NCI-H2029 treated with DMSO at 0.1 percent for 48 hours (cell line): ENCODE data around the gene DLGAP3.

Experiments
- DNase-seq: peaks from one replicate; lab custom pipeline; 2025; lab: John Stamatoyannopoulos, UW

Gene DLGAP3

DNA sequence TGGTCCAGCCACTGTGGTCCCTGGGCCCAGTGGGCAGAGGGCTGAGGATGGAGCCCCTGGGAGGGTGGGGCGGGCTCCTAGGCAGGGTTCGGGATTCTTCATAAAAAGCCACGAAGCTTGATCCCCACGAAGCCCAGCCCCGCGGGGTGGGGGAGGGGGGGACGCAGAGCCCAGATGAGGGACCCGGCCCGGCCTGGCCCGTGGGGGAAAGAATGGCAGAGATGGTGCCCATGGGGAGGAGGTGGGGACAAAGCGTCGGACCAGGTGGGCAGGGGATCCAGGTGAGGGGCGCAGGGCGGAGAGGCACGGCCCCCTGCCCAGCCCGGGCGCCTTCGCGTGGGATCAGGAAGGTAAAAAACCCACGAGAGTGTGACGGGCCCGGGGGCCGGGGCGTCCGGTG, 63.9 kb downstream of the DLGAP3 start:
- no peak for DNase-seq

DNA sequence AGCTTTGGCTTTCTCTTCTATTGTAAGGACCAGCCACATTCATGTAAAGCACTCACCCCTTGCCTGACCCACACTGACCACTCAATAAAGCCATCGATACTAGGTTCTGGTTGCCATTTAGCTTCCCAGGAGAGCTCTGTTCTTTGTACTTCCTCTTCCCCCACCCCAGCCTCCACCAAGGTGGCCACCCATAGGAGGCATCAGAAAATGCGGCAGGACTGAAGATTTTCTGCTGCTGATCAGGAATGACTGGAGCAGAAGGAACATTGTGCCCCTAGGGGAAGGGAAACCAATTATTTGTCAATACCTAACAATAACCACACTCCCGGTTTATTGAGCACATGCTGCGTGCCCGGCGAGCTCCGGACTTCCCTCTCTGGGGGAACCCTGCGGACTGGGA, 64.7 kb downstream of the DLGAP3 start:
- DNase-seq = no peak

DNA sequence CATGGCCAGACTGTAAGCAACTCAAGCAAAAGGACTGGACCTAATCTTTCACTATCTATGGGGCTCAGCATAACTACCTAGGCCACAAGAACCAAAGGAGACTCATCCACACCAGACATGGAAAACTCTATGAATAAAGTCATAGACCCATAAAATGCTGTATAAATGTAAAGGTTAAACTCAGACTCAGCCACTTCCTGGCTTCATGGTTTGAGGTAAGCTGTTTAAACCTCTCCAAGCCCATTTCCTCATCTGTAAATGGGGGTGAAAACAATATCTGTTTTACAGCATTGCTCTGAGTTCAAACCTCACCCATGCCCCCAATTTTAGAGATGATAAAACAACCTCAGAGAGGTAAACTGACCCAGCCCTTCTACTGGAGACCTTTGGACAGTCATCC, 65.9 kb downstream of the DLGAP3 start:
- DNase-seq = no peak

DNA sequence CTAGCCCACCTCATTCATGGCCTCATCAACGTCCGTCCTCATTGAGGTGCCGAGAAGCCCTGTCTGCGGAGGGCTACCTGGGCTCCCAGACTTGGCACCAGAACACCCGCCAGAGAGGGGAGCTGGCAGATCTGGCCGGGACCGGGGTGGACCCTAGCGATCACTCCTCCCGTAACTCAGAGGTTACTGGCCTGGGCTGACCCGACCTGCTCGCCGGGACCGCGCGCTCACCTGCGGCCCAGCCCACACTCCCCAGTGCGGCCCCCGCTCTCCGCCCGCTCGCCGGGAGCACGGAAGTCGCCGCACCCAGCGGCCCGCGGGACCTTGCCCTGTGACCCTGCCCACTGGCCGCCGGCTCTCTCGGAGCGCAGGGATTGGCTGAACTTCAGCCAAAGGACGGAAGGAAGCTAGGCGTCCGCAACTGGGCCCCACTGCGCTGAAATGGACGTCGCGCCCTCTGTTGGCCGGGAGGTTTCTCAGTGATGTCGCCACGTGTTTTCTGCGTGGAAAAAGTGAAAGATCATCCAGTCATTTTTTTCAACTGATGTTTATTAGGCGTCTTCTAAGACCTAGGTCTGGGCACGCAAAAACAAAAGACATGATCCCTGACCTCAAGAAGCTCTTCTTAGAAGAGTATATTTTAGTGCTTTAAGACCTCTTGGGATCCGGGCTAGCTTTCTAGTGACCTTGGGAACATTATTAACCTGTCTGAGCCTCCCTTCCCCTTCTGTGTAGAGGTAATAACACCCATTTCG, 69.8 kb downstream of the DLGAP3 start, which contains the start of gene SMIM12:
Gene SMIM12, minus strand, starts transcription at position 304 of the 755 bp plus-strand sequence. CDS start 3,772 bp downstream, outside the sequence.
- DNase-seq = peak; percentile 61

DNA sequence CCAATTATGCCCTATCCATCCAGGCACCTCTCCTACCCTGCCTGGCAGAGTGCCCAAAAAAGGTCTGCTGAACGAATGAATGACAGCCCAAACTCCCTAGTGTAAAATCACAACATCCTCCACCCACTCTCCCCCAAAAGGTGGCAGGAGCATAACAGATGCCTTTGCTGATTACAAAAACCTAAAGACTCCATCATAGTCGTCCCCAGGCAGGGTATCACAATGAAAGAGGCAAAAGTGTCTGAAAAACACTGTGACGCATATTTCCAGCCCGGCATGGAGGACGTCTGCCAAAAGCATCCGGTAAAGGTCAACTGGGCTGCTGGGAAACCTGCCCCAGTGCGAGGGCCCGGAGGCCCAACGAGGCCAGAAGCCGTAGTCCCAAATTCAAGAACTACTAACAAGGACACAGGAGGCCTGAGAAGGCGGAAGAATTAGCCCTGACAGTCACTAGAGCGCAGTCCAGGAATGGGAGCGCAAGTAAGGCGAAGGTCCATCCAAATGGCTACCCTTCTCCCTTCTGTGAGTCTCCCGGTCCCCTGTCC, 70.5 kb downstream of the DLGAP3 start:
- no peak for DNase-seq

DNA sequence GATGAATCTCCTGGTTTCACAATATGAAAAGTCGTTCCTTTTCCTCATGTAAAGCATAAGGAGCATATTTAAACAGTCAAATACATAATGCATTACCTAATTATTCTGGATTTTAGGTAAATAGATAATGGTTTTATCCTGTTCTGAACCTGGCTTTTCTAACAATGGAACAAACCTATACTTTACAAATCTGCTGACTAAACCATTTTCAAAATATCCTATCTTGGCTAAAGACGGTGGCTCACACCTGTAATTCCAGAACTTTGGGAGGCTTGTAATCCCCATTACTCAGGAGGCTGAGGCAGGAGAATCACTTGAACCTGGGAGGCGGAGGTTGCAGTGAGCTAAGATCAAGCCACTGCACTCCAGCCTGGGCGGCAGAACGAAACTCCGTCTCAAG, 72.8 kb downstream of the DLGAP3 start:
- DNase-seq = no peak

DNA sequence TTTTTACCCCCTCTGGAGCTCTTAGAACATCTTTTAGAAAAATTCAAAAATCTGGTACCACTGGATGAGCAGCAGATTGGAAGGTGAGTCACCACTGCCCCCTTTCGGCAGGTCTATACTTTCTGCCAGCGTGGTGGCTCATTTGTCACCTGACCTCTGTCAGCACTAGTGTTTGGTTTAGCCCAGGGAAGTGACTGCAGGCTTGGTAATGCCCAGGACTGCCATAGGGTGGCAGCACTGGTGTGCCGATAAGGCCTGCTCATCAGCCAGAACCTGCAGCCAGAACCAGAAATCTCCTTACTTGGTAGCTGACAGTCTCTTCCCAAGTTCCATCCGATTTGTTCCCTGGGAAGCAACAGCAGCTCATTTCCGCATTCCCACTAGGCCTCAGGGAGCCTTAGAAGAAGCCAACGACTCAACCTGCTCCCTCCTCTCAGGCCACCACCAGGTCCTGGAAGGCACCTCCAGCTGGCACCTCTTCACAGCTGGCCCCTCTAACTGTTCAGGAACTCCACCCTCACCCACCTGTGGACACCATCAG, 76.7 kb downstream of the DLGAP3 start:
- peak; percentile 82 for DNase-seq

DNA sequence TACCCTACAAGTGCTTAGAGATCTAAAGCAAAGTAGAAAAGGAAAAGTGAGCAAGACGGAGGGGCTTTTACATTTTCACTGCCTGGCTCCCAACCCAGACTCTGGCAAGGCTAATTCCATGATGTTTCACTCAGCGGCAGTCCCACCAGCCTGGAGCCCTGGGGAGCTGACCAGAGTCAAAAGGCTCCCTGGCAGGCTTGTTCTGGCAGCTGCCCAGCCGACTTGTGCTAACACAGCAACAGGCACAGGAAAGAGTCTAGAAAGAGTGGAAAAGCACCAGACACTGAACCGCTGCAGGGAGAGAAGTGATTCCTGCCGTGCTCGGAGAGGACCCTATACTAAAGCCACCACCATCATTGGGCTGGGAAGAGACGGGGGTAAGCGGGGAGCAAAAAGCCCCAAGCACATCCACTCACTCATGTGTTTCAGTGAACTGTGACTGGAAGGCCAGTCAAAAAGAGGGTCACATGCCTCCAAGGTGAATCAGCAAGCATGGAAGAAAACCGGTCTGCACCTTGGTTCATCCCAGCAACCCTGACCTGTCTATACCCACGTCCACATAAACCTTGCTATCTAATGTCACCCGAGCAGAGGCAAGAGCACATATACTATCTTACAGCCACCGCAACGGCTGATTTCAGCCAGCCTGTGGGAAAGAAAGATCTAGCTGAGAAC, 77.9 kb downstream of the DLGAP3 start:
- no peak for DNase-seq

DNA sequence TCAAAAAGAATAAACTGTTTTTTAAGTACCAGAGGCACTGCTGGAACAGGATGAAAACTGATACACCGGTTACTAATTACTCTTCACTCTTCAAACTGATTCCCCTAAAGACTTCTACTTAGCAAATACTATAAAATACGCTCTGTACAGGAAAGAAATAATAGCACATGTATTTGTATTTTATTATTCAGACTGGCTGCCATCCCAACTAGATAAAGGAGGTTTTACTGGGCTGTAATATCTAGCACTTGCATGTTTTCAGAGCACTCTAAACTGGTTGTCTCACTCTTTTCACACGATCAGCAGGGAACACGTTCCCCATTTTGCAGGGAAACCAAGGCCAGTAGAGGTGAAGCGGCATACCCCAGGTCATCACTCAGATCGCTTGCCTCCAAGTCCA, 79.1 kb downstream of the DLGAP3 start:
- DNase-seq = no peak

DNA sequence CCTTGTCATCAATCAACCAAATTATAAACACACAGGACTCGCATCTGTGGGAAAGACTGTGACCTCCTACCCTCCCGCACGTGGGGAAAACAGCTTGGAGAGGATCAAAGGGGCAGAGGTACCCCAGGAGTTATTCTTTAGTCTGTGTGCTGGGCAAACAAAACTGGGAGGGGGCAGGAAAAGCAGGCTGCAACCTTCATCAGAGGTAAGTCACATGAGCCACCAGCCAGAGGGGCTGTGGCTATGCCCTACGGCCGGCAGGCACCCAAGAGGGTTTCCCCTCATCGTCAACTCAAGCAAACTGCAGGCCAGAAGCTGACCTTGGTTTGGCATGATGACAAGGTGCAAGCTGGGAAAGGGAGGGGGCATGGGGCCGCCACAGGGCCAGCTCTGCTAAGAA, 82.4 kb downstream of the DLGAP3 start:
- DNase-seq = no peak

DNA sequence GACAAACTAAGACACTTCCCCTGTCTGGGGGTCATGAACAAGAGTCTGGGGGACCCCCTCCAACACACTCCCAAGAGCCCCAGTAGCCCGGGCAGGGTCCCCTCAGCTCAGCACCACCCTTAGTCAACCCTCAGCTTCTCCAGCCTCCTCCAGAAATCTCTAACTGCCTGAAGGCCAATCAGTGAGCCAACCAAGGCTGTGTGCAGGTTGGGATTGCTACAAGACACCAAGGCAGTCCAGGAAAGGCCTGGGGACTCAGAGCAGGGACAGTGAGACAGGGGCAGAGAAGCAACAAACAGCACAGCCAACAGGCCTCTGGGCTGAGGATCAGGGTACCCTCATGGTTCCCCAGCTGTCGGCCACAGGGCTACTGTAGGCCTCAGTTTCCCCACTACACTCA, 83.2 kb downstream of the DLGAP3 start:
- no peak for DNase-seq

DNA sequence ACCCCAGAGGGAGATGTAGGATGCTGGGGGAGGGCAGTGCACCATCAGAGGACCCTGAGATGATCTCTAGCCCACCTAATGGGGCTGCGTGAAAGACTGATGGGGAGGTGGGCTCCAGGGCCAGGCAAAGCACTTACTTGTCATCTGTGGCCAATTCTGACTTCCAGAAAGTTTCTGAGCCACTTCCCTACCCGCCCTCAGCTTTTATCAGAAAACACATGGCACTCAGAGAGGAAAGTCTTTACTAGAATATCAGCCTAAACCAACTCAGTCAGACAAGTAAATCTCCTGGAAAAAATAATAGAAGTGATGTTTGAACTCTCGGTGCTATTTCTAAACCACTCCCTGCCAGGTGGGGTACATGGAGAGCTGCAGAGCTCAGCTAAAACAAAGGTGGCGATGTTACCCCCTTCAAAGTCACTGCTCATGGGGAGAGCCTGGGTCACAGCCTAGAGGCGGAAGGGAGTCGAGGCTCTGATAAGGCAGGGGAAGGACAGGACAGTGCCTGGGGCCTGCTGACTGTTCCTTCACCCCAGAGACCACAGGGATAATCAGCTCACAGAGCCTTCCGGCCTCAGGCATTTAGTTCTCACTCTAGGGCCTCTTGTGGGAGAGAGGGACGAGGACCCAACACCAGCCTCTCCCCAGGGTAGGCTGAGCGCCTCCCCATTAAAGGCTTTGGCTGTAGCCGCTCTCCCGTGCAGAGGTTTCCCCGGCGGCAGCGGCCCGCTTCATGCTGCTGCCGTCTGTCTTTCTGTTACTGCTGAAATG, 84.1 kb downstream of the DLGAP3 start:
- no peak for DNase-seq

DNA sequence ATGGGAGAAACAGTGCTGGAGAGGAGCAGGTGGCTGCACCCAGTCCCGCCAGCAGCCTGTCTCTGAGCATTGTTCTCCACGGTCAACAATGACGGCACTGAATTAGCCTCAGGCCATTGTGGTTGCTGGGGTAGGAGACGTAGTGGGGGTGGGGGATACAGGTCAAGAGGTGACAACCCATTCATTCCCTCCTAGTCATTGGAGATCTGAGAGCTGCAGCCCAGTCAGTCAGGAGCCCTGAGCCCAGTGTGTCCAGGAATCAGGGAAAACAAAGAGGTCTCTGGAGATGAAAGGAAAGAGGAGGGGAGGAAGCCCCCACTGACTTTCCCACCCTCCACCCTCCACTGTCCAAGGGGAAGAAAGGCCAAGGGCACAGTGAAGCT, 85.2 kb downstream of the DLGAP3 start:
- DNase-seq = no peak

DNA sequence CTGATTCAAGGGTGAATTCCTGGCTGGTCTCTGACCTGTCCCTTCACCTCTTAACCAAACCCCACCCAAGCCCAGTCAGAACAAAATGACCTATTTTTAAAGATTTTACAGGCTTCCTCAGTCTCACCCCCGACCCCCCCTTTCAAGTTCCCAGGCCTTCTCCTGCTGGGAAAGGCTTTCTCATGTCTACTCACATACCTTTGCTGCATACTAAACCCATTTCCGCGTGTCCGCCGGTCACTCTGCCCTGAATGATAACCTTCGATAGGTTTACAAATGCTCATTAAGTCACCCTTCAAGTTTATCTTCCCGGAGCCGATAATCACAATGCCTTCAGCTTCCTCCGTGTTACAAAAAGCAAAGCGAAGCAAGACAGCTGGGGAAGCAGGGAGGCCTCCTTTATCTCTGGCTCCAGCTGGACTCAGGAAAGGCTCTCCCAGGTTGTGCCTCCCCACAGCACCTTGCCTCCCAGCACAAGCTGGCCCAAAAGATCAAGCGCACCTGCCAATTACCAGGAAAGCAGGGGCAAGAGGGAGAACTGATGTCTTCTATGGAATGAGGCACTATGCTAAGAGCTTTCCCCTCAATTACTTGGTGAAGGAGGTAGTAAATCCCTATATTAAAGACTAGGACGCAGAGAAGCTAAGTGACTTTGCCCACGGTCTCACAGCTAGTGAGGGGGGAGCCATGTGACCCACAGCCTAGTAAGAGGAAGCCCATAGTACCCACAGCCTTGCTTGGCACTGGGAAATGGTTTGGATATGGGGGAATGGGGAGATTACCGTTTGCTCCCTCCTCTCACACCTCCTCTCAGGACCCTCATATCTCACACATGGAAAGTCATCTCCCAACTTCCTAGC, 85.8 kb downstream of the DLGAP3 start:
- DNase-seq = no peak

DNA sequence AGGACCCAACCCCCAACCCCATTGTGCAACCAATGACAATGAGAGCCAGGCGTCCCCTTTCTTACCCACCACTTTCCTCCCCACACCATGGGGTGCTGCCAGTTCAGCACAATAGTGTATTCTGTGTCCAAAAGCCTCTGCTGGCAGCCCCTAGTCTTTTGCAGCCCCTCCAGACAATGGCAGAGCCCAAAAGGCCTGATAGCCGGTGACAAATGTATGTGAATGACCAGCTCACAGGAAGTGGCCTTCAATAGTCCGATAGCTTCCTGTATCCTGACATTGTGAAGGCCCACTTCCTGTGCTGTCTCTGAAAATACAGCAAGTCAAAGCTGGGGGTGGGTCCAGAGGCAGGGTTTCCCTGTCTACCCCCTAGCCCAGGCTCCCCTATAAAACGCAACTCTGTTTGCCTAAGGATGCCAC, 86.5 kb downstream of the DLGAP3 start:
- no peak for DNase-seq

DNA sequence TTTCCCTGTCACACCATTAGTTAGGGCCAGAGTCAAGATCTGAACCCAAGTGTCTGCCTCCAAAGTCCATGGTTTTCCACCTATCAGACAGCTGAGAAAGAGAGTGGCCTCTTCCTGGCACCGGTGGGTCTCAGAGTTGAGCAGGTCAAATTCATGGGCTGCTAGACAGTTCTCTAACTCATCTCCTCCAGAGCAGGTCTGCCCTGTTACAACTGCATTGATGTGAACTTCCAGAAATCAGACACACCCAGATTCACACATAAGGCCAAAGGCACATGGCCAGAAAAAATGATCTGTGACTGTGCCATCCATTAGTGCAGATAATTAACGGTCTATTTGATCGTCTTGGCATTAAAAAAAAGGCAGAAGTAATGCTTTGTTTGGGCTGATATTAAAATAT, 87.4 kb downstream of the DLGAP3 start:
- DNase-seq = no peak

DNA sequence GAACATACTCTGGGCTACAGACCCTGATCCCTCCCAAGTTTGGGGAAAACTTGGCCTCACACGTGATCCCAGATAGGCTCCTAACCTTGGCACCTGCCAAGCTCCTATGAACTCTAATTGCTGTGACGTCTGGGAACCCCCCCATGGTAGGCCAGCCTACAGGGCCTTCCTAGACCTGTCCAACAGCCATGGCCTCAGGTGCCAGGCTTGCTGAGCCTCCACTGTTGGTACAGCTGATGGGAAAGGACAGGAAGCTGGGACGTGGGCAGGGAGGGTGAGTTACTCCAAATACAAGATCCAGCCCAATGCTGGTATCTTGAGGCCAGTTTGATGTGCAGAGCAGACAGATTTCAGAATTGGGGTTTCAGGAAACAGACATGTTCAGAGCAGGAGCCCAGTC, 89.0 kb downstream of the DLGAP3 start:
- DNase-seq = no peak

DNA sequence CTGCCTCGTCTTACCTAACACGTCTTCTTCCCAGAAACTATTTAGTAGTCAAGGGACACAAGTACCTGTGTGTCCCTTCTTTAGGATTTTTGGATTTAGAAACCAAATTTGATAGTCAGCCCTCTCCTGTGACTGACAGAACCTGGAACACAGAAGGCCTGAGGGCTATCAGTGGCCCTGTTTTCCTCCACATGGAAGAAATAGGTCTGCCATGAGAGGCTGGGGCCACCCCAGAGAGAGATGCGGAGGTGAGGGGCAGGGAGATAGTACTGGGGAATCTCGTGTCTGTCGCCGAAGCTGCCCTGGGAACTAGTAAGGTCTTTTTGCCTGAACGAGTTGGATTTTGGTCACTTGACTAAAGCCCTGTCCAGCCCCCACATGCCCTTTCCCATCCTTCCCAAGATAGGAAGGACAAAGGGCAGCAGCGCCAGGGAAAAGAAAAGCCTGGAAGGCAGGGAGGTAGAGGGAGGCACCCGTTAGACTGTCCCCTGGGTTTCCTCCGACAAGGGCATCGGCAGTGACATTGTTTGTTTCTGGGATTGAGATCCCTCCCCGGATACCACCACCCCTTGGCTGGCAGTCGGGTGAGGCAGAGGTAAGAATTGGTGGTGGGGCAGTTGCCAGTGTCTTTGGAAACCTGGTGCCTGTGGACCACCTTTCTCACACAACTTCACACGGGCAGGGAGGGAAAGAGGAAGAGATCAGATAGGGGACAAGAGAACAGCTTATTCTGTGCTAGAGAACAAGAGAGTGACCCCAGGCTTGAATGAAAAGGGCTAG, 89.7 kb downstream of the DLGAP3 start:
- no peak for DNase-seq

DNA sequence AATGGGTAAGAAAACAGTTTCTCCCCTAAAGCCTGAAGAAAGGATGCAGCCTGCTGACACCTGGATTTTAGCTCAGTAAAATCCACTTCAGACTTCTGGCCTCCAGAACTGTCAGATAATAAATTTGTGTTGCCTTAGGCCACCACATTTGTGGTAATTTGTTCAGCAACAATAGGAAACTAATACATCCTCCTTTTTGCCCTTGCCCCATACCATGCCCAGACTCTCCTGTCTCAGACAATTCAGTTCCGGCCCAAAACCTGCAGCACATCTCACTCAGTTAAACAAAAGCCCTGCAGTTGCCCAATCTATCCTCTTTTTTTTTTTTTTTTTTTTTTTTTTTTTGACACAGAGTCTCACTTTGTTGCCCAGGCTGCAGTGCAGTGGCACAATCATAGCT, 95.7 kb downstream of the DLGAP3 start:
- no peak for DNase-seq

DNA sequence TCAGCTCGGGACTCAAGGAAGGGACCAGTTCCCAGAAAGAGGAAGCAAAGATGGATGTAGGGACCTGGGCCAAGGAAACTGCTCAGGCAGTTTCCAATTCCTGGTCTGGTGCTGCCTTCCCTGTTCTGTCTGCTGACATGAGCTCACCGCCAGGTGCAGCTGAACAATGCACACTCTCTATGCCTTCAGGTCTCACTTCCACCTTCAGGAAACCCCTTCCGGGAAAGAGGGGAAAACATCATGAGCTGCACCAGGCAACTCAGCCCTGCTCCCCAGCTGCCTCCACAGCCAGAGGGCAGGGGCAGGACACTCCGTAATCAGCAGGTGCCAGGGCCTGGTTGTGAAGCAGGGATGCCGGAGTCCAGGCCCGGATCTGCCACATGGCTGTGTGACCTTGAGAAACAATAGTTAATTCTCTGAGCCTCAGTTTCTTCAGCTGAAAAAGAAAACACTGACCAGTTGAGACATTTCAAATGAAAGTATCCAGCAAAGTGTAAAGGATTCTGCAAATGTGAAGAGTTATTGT, 97.7 kb downstream of the DLGAP3 start:
- DNase-seq = no peak
